AG04450 (cell line): Measurements from ENCODE around the gene EPHB2. TPM values are rescaled to one million over a fixed set of nuclear protein-coding genes. Genes with fewer than 3 reads are reported as not detected.

ENCODE experiments used
- CTCF ChIA-PET: fragments of 300-600, 350-600 bp; formaldehyde crosslinking; extraction: SDS; loops from one replicate; lab custom pipeline; 2022; ENCODE audit warnings: antibody characterized with exemption, inconsistent platforms; lab: Charles Lee
- POLR2A ChIA-PET: fragments of 350-600 bp; formaldehyde crosslinking; extraction: SDS; loops from one replicate; lab custom pipeline; 2021; ENCODE audit warnings: antibody characterized with exemption, inconsistent platforms; lab: Yijun Ruan, JAX
- DNase-seq: peaks from one replicate; pipeline ENCODE4 v3.0.0-alpha.2; 2011; ENCODE audit warnings: low read depth, low spot score
- H3K27ac ChIP-seq: one replicate; pipeline ENCODE4 v1.5.1; 2012; ENCODE audit warnings: low read depth, low read length, control low read depth
- H3K27me3 ChIP-seq: one replicate; pipeline ENCODE4 v1.6.0; 2012; ENCODE audit warnings: low read length; ENCODE audit not compliant: control insufficient read depth, insufficient read depth
- H3K4me3 ChIP-seq: 2 replicates; pipeline ENCODE4 v1.5.1; 2011; ENCODE audit warnings: mild to moderate bottlenecking, low read depth, low read length, control low read depth
- H3K9me3 ChIP-seq: 2 replicates; pipeline ENCODE4 v1.5.1; 2012; ENCODE audit warnings: low read length; ENCODE audit not compliant: control insufficient read depth, insufficient read depth
- CTCF ChIP-seq: IDR thresholded peaks from 2 replicates; pipeline ENCODE4 v1.5.1; 2011; ENCODE audit warnings: low read depth, low read length, control low read depth, inconsistent platforms
- polyA plus RNA-seq: library from polyadenylated mRNA; depleted of rRNA; stranded (reverse); fragments of >200 nt; gene quantifications from 2 replicates; pipeline ENCODE4 v1.2.3, GENCODE V29; 2011

Gene EPHB2
- polyA plus RNA-seq, 1 experiment = 30.9 TPM

- ChIA-PET CTCF (interaction anchor here (0.9 to 2.0 kb wide), 2 partner anchors 18 to 43 kb away, joined by 3 to 8 read pairs; no protein-coding TSS in a partner anchor), POLR2A (no interaction called here)
- TF ChIP-seq CTCF = no peak
- Histone ChIP-seq H3K4me3 (no peak overlapping the region), H3K9me3 (no peaks in the 10 kb centered on the region; the same call in 1 of the 2 replicates), H3K27me3 (no peaks in the 10 kb centered on the region), H3K27ac (no peak overlapping the region)
- DNase-seq = no peak
Observed at GRCh38 chr1:22747735-22748073, 37.1 kb downstream of the EPHB2 start.

DNA sequence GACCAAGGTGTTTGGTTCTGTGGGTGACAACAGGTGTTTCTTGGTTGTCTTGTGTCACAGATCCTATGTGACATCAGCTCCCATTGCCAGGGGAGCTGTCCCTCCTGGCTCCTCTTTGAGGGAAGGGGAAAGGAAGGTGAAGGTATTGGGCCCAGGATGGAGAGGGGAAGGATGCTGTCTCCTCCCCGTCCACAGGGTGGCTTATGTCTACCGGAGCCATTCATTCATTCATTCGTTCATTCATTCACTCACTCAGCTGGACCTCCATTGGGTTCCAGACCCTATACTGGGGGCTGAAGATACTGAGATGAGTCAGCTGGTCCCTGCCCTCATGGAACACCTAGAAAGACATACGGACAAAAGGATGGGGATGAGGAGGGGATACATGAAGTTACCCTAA lies 38.9 kb downstream of the EPHB2 start:
- Histone ChIP-seq H3K27ac (peak overlapping the region; percentile 93), H3K4me3 (no peak overlapping the region), H3K9me3 (no peaks in the 10 kb centered on the region; the same call in 1 of the 2 replicates), H3K27me3 (no peaks in the 10 kb centered on the region)
- CTCF ChIA-PET = no interaction called here
- POLR2A ChIA-PET = interaction anchor here (0.9 to 1.8 kb wide), 5 partner anchors 7 to 112 kb away, joined by 3 to 8 read pairs (median 4); no protein-coding TSS in a partner anchor
- no peak for DNase-seq
- no peak for TF ChIP-seq CTCF

GRCh38 chr1:22749919-22750684 lies 39.5 kb downstream of the EPHB2 start:
- ChIA-PET CTCF (interaction anchor here (1.6 kb wide), 1 partner anchor 46 kb away, joined by 7 read pairs; no protein-coding TSS in a partner anchor), POLR2A (interaction anchor here (0.7 to 1.8 kb wide), 8 partner anchors 8 to 112 kb away, joined by 3 to 10 read pairs (median 4); no protein-coding TSS in a partner anchor)

DNA sequence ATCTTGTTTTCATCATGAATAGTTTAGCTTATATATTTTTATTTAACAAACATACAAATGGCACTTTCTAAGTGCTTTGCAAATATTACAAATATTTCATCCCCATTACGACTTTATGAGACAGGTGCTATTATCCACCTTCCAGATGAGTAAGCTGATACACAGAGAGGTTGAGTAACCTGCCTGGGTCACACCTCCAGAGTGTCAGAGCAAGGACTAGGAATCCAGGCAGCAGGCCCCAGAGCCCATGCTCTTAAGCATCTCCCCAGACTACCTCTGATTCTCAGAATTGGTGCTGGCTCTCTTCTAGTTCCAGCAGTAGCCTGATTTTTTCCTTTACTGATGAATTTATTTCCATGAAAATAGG lies 40.0 kb downstream of the EPHB2 start:
- Histone ChIP-seq H3K27me3 (no peaks in the 10 kb centered on the region), H3K4me3 (no peak overlapping the region), H3K9me3 (no peaks in the 10 kb centered on the region; the same call in 1 of the 2 replicates), H3K27ac (peak overlapping the region; percentile 93)
- no peak for TF ChIP-seq CTCF
- DNase-seq = no peak
- ChIA-PET POLR2A (interaction anchor here (0.7 to 1.8 kb wide), 8 partner anchors 9 to 111 kb away, joined by 3 to 10 read pairs (median 4); no protein-coding TSS in a partner anchor), CTCF (interaction anchor here (1.6 kb wide), 1 partner anchor 46 kb away, joined by 7 read pairs; no protein-coding TSS in a partner anchor)

More at GRCh38 chr1:22749919-22750684, 39.5 kb downstream of the EPHB2 start:
- TF ChIP-seq CTCF = no peak
- DNase-seq = peak; percentile 88
- Histone ChIP-seq H3K9me3 (no peaks in the 10 kb centered on the region; the same call in 1 of the 2 replicates), H3K27me3 (no peaks in the 10 kb centered on the region), H3K27ac (peak overlapping the region; percentile 93), H3K4me3 (no peak overlapping the region)

GRCh38 chr1:22751124-22751531 lies 40.5 kb downstream of the EPHB2 start:
- ChIA-PET CTCF (interaction anchor here (1.6 kb wide), 1 partner anchor 47 kb away, joined by 7 read pairs; no protein-coding TSS in a partner anchor), POLR2A (interaction anchor here (0.7 to 1.8 kb wide), 5 partner anchors 9 to 57 kb away, joined by 3 to 10 read pairs (median 5); no protein-coding TSS in a partner anchor)
- Histone ChIP-seq H3K27ac (peak overlapping the region; percentile 93), H3K4me3 (no peak overlapping the region), H3K27me3 (no peaks in the 10 kb centered on the region), H3K9me3 (no peaks in the 10 kb centered on the region; the same call in 1 of the 2 replicates)
- no peak for DNase-seq
- TF ChIP-seq CTCF = no peak
